NCI-H128 (cell line): ENCODE data around the gene SPTLC2.
"Not testable (repeated sequence)": the region's sequence is repeated elsewhere in the genome, so short reads cannot be mapped to it uniquely, and the experiment has no call there.

Experiments used
- DNase-seq: peaks from one replicate; lab custom pipeline; 2025; ENCODE audit not compliant: unreplicated experiment; lab: John Stamatoyannopoulos, UW

The SPTLC2 gene

GRCh38 chr14:77554207-77554606 lies 62.2 kb downstream of the SPTLC2 start:
- no peak for DNase-seq

- DNase-seq: no peak
Measured at GRCh38 chr14:77549451-77549850, 67.0 kb downstream of the SPTLC2 start.

GRCh38 chr14:77547512-77548180 lies 68.8 kb downstream of the SPTLC2 start:
- no peak for DNase-seq

- not testable (repeated sequence) for DNase-seq
Measured at GRCh38 chr14:77545171-77545570, 71.3 kb downstream of the SPTLC2 start.

- no peak for DNase-seq
Measured at GRCh38 chr14:77544571-77544970, 71.9 kb downstream of the SPTLC2 start.

GRCh38 chr14:77543637-77544334 lies 72.7 kb downstream of the SPTLC2 start:
- no peak for DNase-seq

- no peak for DNase-seq
Measured at GRCh38 chr14:77543240-77543551, 73.2 kb downstream of the SPTLC2 start.

GRCh38 chr14:77542421-77543239 lies 73.8 kb downstream of the SPTLC2 start:
- no peak for DNase-seq

GRCh38 chr14:77541905-77542304 lies 74.5 kb downstream of the SPTLC2 start:
- DNase-seq: no peak

GRCh38 chr14:77536951-77537350 lies 79.5 kb downstream of the SPTLC2 start:
- DNase-seq: not testable (repeated sequence)

- DNase-seq: no peak
Measured at GRCh38 chr14:77531071-77531470, 85.4 kb downstream of the SPTLC2 start.

GRCh38 chr14:77529963-77530362 lies 86.5 kb downstream of the SPTLC2 start:
- DNase-seq: no peak

GRCh38 chr14:77529213-77529612 lies 87.2 kb downstream of the SPTLC2 start:
- no peak for DNase-seq

GRCh38 chr14:77528701-77529100 lies 87.7 kb downstream of the SPTLC2 start:
- DNase-seq: not testable (repeated sequence)

GRCh38 chr14:77526266-77526665 lies 90.2 kb downstream of the SPTLC2 start:
- no peak for DNase-seq

GRCh38 chr14:77524536-77524935 lies 91.9 kb downstream of the SPTLC2 start:
- no peak for DNase-seq

GRCh38 chr14:77523109-77523508 lies 93.3 kb downstream of the SPTLC2 start:
- no peak for DNase-seq

GRCh38 chr14:77520555-77520954 lies 95.9 kb downstream of the SPTLC2 start:
- no peak for DNase-seq

GRCh38 chr14:77516126-77516525 lies 100.3 kb downstream of the SPTLC2 start:
- DNase-seq: no peak

GRCh38 chr14:77511486-77512162 lies 104.8 kb downstream of the SPTLC2 start:
- no peak for DNase-seq

GRCh38 chr14:77509366-77509765 lies 107.1 kb downstream of the SPTLC2 start:
- no peak for DNase-seq
